WI38 (cell line): Measurements from ENCODE around the gene FRRS1.

Source experiments
- H3K4me3 ChIP-seq: 2 replicates; pipeline ENCODE4 v1.5.1; 2011; ENCODE audit warnings: low read depth, mild to moderate bottlenecking, control low read depth, low read length
- TF ChIP-seq, protein P1 (sequence below): IDR thresholded peaks from 2 replicates; pipeline ENCODE4 v1.5.1; 2012; ENCODE audit warnings: low read depth, mild to moderate bottlenecking, control low read depth, low read length

The FRRS1 gene

GRCh38 chr1:99661780-99662179 is 104.7 kb downstream of the FRRS1 start:
- TF ChIP-seq, protein P1, sequence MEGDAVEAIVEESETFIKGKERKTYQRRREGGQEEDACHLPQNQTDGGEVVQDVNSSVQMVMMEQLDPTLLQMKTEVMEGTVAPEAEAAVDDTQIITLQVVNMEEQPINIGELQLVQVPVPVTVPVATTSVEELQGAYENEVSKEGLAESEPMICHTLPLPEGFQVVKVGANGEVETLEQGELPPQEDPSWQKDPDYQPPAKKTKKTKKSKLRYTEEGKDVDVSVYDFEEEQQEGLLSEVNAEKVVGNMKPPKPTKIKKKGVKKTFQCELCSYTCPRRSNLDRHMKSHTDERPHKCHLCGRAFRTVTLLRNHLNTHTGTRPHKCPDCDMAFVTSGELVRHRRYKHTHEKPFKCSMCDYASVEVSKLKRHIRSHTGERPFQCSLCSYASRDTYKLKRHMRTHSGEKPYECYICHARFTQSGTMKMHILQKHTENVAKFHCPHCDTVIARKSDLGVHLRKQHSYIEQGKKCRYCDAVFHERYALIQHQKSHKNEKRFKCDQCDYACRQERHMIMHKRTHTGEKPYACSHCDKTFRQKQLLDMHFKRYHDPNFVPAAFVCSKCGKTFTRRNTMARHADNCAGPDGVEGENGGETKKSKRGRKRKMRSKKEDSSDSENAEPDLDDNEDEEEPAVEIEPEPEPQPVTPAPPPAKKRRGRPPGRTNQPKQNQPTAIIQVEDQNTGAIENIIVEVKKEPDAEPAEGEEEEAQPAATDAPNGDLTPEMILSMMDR = no peak
- no peak overlapping the region for H3K4me3 ChIP-seq

DNA sequence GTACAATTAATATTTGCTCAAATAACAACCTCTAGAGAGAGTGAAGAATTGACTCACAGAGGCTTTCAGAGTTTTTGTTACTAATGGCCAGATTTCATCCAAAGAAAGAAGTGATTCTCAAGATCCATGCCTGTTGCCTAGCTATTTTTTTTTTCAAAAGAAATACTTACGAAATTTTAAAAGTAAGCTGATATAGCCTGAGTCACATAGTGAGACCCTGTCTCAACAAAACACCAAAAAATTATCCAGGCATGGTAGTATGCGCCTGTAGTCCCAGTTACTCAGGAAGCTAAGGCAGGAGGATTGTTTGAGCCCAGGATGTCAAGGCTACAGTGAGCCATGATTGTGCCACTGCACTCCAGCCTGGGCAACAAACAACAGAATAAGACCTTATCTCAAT is 105.9 kb downstream of the FRRS1 start:
- no peak overlapping the region for H3K4me3 ChIP-seq
- TF ChIP-seq, protein P1 = no peak

DNA sequence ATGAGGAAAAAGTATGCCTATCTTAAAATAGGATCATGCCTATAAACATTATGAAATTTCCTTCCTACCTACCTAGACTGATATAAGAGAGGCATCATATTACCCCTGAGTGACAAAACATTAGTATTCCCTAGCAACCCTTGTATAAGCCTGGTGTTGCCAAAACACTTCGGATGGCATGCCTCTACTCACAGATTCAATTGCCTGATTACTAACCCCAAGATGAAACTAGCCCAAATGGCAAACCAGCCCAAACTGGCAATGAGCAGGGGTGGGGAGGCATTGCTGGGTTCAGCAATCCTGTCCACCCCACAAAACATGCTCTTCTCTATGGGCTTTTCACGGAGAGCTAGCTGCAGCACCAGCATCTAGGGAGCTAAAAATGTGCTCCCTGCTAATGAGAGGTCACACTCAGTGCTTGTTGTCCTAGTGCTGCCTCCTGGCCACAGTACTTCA is 106.7 kb downstream of the FRRS1 start:
- H3K4me3 ChIP-seq = no peak overlapping the region
- TF ChIP-seq, protein P1 = no peak
